ENCODE data around the gene GAB2. TPM values are rescaled to one million over a fixed set of nuclear protein-coding genes. Genes with fewer than 3 reads are reported as not detected.
A peak's percentile ranks its signal among the peaks of the same experiment; 100 is the strongest.

Gene GAB2
- total RNA-seq, 1 donor = 8.2 TPM

DNA sequence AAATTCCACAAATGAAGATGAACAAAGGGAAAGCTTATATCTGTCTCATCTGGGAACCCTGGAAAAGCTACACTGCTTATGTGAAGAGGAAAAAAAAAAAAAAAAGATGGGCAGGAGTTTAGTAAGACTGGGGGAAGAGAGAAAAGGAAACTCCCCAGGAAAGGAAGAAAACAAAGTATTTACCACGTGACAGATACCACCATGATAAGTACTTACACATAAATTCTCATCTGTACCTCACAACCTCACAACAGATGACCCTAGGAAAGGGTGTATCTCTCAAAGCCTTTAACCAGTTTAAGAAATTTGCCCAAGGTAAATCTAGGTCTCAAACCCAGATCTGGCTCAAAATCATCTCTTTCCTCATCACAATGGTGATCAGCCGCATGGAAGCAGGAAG lies 77.1 kb downstream of the GAB2 start:
- no peak for DNase-seq (ENCODE audit: low read depth)
- H3K4me3 ChIP-seq (ENCODE audit: low read depth, low read length) = no peak overlapping the region
- TF ChIP-seq, protein P1, sequence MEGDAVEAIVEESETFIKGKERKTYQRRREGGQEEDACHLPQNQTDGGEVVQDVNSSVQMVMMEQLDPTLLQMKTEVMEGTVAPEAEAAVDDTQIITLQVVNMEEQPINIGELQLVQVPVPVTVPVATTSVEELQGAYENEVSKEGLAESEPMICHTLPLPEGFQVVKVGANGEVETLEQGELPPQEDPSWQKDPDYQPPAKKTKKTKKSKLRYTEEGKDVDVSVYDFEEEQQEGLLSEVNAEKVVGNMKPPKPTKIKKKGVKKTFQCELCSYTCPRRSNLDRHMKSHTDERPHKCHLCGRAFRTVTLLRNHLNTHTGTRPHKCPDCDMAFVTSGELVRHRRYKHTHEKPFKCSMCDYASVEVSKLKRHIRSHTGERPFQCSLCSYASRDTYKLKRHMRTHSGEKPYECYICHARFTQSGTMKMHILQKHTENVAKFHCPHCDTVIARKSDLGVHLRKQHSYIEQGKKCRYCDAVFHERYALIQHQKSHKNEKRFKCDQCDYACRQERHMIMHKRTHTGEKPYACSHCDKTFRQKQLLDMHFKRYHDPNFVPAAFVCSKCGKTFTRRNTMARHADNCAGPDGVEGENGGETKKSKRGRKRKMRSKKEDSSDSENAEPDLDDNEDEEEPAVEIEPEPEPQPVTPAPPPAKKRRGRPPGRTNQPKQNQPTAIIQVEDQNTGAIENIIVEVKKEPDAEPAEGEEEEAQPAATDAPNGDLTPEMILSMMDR (IDR thresholded peaks at IDR 0.05; ENCODE audit: insufficient read depth, low read depth, low read length) = no peak

DNA sequence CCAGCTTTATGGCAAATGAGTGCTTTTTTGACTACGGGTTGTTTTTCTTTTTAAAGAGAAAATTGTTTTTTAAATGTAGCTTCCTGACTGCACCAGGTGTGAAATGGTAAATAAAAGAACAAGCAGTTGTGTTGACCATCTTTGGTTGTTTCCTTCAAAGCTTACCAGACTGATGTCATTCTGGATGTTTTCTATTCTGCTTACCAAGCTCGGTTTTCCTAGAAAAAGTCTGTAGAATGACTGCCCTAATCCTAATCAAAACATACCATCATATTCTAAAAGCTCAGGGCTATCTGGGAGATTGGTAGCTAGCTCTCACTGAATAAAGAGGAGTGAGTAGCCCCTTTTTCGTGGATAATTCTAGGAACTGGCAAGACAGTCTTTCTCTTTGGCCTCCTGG lies 77.7 kb downstream of the GAB2 start:
- no peak for DNase-seq (ENCODE audit: low read depth)
- TF ChIP-seq, protein P1 (IDR thresholded peaks at IDR 0.05; ENCODE audit: insufficient read depth, low read depth, low read length) = no peak
- no peak overlapping the region for H3K4me3 ChIP-seq (ENCODE audit: low read depth, low read length)

DNA sequence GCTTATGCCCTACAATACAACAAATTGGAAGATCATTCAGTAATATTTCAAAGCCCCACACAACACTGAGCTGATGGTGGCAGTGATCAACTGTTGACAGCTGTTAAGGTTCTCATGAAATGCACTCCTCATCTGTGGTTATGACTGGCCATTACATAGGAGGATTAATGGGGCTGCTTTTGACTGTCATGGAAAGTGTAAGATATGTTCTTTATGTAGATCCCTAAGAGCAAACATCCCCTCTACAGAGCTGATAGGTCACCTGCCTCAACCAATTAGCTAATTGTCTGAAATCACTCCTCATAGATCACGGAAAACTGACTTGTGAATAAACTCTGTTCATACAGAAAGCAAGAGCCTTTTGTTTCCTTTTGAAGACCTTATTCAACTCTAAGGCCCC lies 78.1 kb downstream of the GAB2 start:
- no peak overlapping the region for H3K4me3 ChIP-seq (ENCODE audit: low read depth, low read length)
- TF ChIP-seq, protein P1 (IDR thresholded peaks at IDR 0.05; ENCODE audit: insufficient read depth, low read depth, low read length) = no peak
- no peak for DNase-seq (ENCODE audit: low read depth)

DNA sequence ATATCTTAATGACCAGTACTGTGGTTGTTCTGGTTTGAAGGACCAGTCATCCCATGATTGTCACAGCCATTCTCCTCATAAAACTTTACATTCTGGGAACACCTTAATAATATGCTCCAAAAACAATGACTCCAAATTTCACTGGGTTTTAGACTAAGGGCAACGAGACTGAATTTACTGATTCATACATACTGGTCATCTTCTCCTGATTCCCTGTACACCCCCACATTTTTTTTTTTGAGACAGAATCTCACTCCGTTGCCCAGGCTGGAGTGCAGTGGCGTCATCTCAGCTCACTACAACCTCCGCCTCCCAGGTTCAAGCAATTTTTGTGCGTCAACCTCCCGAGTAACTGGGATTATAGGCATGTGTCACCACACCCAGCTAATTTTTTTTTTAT lies 78.9 kb downstream of the GAB2 start:
- TF ChIP-seq, protein P1 (IDR thresholded peaks at IDR 0.05; ENCODE audit: insufficient read depth, low read depth, low read length) = no peak
- DNase-seq (ENCODE audit: low read depth) = no peak
- H3K4me3 ChIP-seq (ENCODE audit: low read depth, low read length) = no peak overlapping the region

DNA sequence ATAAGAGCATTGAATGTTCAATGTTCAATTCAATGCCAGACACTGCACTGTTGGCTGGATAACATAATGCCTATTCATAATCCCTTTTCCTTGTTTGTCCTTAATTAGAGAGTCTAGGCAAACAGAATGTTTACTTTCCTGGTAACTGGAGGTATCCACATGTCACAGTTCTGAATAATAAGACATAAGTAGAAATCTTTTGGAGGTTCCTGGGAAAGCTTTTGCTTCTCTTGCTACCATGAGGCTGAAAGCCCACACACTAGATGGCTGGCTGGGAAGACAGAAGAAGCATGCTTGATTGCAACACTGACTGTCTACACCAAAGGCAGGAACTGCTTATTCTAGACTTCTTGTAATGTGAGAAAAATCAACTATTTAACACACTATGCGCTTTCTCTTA lies 79.5 kb downstream of the GAB2 start:
- no peak for DNase-seq (ENCODE audit: low read depth)
- TF ChIP-seq, protein P1 (IDR thresholded peaks at IDR 0.05; ENCODE audit: insufficient read depth, low read depth, low read length) = no peak
- no peak overlapping the region for H3K4me3 ChIP-seq (ENCODE audit: low read depth, low read length)

DNA sequence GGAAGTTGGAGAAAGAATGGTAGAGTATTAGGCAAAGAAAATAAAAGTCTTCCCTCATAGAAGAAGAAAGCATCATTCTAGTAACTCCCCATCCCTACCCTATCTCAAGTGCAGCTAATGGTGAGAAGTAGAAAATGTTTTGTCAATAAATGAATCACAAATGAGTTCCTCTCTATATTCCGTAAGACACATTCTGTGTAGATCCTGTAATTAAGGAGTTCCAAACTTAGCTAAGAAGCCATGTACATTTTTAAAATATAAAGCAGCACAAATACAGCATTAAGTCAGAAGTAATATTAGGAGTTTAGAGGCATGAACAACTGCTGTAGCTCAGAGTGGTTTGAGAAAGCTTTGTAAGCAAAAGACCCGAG lies 80.1 kb downstream of the GAB2 start:
- no peak overlapping the region for H3K4me3 ChIP-seq (ENCODE audit: low read depth, low read length)
- no peak for DNase-seq (ENCODE audit: low read depth)
- TF ChIP-seq, protein P1 (IDR thresholded peaks at IDR 0.05; ENCODE audit: insufficient read depth, low read depth, low read length) = no peak

DNA sequence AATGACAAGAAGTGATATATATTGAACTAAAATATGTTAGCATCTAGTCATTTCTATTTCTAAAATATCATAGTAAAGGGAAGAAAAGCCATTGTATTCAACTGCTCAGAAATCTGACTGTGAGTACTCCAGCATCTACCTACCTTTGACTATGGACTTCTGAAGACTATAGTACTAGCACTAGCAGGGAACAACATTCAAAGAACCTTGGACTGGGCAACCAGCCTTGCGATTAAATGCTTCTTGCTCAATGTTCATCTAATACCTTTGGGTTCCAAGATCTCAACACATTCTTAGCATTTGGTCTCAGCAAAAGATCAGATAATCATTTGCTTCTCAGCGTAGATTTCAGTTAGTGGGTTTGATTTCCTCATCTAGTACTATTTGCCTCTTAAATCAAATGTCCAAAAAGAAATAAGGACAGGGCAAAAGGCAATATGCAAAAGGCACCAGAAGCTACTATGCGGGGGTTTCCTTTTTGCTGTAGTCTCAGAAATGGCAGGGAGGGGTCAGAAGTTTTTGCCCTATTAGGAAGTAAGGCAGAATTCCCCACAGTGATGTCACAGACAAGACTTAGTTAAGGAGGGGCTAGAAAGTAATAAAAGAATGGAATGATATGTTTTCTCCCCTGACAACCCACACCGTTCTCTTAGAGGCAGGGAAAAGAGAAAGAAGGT lies 80.6 kb downstream of the GAB2 start:
- no peak overlapping the region for H3K4me3 ChIP-seq (ENCODE audit: low read depth, low read length)
- DNase-seq (ENCODE audit: low read depth) = peak; percentile 16
- TF ChIP-seq, protein P1 (IDR thresholded peaks at IDR 0.05; ENCODE audit: insufficient read depth, low read depth, low read length) = no peak

Measured in fibroblast of villous mesenchyme (primary cell).